Peyer's patch (tissue), 4 donors: ENCODE measurements around the gene INSL3. TPM values are rescaled to one million over a fixed set of nuclear protein-coding genes. Genes with fewer than 3 reads are reported as not detected.
"Not testable (repeated sequence)": the region's sequence is repeated elsewhere in the genome, so short reads cannot be mapped to it uniquely, and the experiment has no call there.

Experiments
- DNase-seq, 3 donors: peaks; one replicate each; pipeline ENCODE4 v3.0.0-alpha.2; 2017 to 2019
- H3K27ac ChIP-seq, 4 donors: fragments of 200-600 bp; sonication (generic); one replicate each; pipeline ENCODE4 v1.5.1; 2016 to 2019
- H3K27me3 ChIP-seq, 2 donors: fragments of 200-600 bp; sonication (generic); one replicate each; pipeline ENCODE4 v1.5.1; 2019
- H3K36me3 ChIP-seq, 3 donors: fragments of 200-600 bp; sonication (generic); one replicate each; pipeline ENCODE4 v1.5.1; 2016 to 2019
- H3K4me1 ChIP-seq, 4 donors: fragments of 200-600 bp; sonication (generic); one replicate each; pipeline ENCODE4 v1.5.1; 2016 to 2019
- H3K4me3 ChIP-seq, 4 donors: fragments of 200-600 bp; sonication (generic); 1 replicate in 3 of 4; 2 replicates in 1 of 4; pipeline ENCODE4 v1.5.1; 2016 to 2019; ENCODE audit warnings: mild to moderate bottlenecking in 1 of 4
- H3K9me3 ChIP-seq, 4 donors: fragments of 200-600 bp; sonication (generic); one replicate each; pipeline ENCODE4 v1.5.1; 2016 to 2019; ENCODE audit warnings: mild to moderate bottlenecking in 1 of 4
- CTCF ChIP-seq, 6 experiments: fragments of 450-650 bp in 4 of 6; fragments of 200-600 bp in 2 of 6; sonication (generic) in 1 of 6; IDR thresholded peaks; one replicate each; pipeline ENCODE4 v1.5.1; 2017 to 2019; ENCODE audit warnings: antibody characterized with exemption in 6 of 6, mild to moderate bottlenecking in 3 of 6, moderate library complexity in 1 of 6
- POLR2A ChIP-seq, 2 donors: fragments of 450-650 bp; IDR thresholded peaks; one replicate each; pipeline ENCODE4 v1.5.1; 2017; ENCODE audit warnings: antibody characterized with exemption in 2 of 2, mild to moderate bottlenecking in 2 of 2, moderate library complexity in 2 of 2
- total RNA-seq, 4 donors: library from RNA; depleted of rRNA; stranded (reverse); fragments of >200 nt; gene quantifications; one replicate each; pipeline ENCODE4 v1.1.0, GENCODE V29; 2016

Gene INSL3
- total RNA-seq, 4 donors from 2014 or later: not detected

GRCh38 chr19:17803264-17803896 is 17.9 kb downstream of the INSL3 start:
- H3K36me3 ChIP-seq: peaks cover 0 to 24% (median 0%) of the 10 kb centered on the region in 3 donors
- DNase-seq: peak in 2 of 3 donors; percentile 48 to 55
- H3K27ac ChIP-seq: no peak overlapping the region
- no peaks in the 10 kb centered on the region for H3K27me3 ChIP-seq
- H3K4me3 ChIP-seq: peak overlapping the region in 1 of 4 donors; percentile 9
- TF ChIP-seq CTCF (IDR thresholded peaks at IDR 0.05) (no peak), POLR2A (IDR thresholded peaks at IDR 0.05) (no peak)
- no peaks in the 10 kb centered on the region for H3K9me3 ChIP-seq
- peaks cover 0 to 9% (median 0%) of the 10 kb centered on the region in 4 donors for H3K4me1 ChIP-seq

- Histone ChIP-seq H3K4me1 (peaks cover 0 to 11% (median 0%) of the 10 kb centered on the region in 4 donors), H3K4me3 (no peak overlapping the region), H3K27me3 (no peaks in the 10 kb centered on the region), H3K27ac (no peak overlapping the region), H3K36me3 (peaks cover 0 to 14% (median 0%) of the 10 kb centered on the region in 3 donors), H3K9me3 (no peaks in the 10 kb centered on the region)
- no peak for TF ChIP-seq CTCF (IDR thresholded peaks at IDR 0.05)
- TF ChIP-seq POLR2A (IDR thresholded peaks at IDR 0.05): no peak
- no peak for DNase-seq
Observed at GRCh38 chr19:17802137-17802858, 19.0 kb downstream of the INSL3 start.

- not testable (repeated sequence) for H3K27me3 ChIP-seq, H3K9me3 ChIP-seq, DNase-seq
- Histone ChIP-seq H3K36me3 (peaks cover 0 to 14% (median 0%) of the 10 kb centered on the region in 3 donors), H3K4me3 (peak overlapping the region in 2 of 4 donors; percentile 40 to 47), H3K27ac (peak overlapping the region in 3 of 4 donors; percentile 73 to 98 (median 95)), H3K4me1 (peaks cover 0 to 11% (median 0%) of the 10 kb centered on the region in 4 donors)
Observed at GRCh38 chr19:17798599-17798998, 22.7 kb downstream of the INSL3 start.

- DNase-seq: peak in 2 of 3 donors; percentile 88
- Histone ChIP-seq H3K27me3 (no peaks in the 10 kb centered on the region), H3K27ac (peak overlapping the region in 3 of 4 donors; percentile 83 to 98 (median 95)), H3K9me3 (no peaks in the 10 kb centered on the region), H3K4me3 (peak overlapping the region in 2 of 4 donors; percentile 54 to 78), H3K4me1 (peaks cover 0 to 11% (median 0%) of the 10 kb centered on the region in 4 donors), H3K36me3 (peaks cover 0 to 14% (median 0%) of the 10 kb centered on the region in 3 donors)
- TF ChIP-seq CTCF (IDR thresholded peaks at IDR 0.05): no peak
- TF ChIP-seq POLR2A (IDR thresholded peaks at IDR 0.05): peak; percentile 43 to 90
Observed at GRCh38 chr19:17797424-17798201, 23.7 kb downstream of the INSL3 start.

GRCh38 chr19:17796838-17797423 is 24.4 kb downstream of the INSL3 start:
- peaks cover 0 to 14% (median 0%) of the 10 kb centered on the region in 3 donors for H3K36me3 ChIP-seq
- H3K9me3 ChIP-seq: no peaks in the 10 kb centered on the region
- TF ChIP-seq CTCF (IDR thresholded peaks at IDR 0.05) (no peak), POLR2A (IDR thresholded peaks at IDR 0.05) (no peak)
- H3K27me3 ChIP-seq: no peaks in the 10 kb centered on the region
- peaks cover 0 to 11% (median 0%) of the 10 kb centered on the region in 4 donors for H3K4me1 ChIP-seq
- DNase-seq: no peak
- H3K27ac ChIP-seq: peak overlapping the region in 3 of 4 donors; percentile 83 to 98 (median 95)
- H3K4me3 ChIP-seq: peak overlapping the region in 2 of 4 donors; percentile 54 to 78
